Brain microvascular endothelial cell (primary cell): ENCODE results near the gene PCED1B.
"Not testable (repeated sequence)": the region's sequence is repeated elsewhere in the genome, so short reads cannot be mapped to it uniquely, and the experiment has no call there.

Source experiments
- DNase-seq: peaks from one replicate; pipeline ENCODE4 v3.0.0-alpha.2; 2020
- H3K27ac ChIP-seq: fragments of 250-450 bp; sonication (Bioruptor Pico); 2 replicates; pipeline ENCODE4 v1.5.1; 2020; ENCODE audit warnings: mild to moderate bottlenecking, moderate library complexity
- H3K27me3 ChIP-seq: fragments of 250-450 bp; sonication (Bioruptor Pico); replicated peaks from 2 replicates; pipeline ENCODE4 v1.5.1; 2020; ENCODE audit warnings: mild to moderate bottlenecking
- H3K36me3 ChIP-seq: fragments of 250-450 bp; sonication (Bioruptor Pico); replicated peaks from 2 replicates; pipeline ENCODE4 v1.5.1; 2020; ENCODE audit warnings: mild to moderate bottlenecking
- H3K4me3 ChIP-seq: 2 replicates; pipeline ENCODE4 v1.5.1; 2011; ENCODE audit warnings: low read depth, mild to moderate bottlenecking, control low read depth, low read length, moderate library complexity
- CTCF ChIP-seq: IDR thresholded peaks from 2 replicates; pipeline ENCODE4 v1.5.1; 2011; ENCODE audit warnings: low read depth, mild to moderate bottlenecking, moderate library complexity, low read length, control low read depth, inconsistent platforms; ENCODE audit errors: missing control alignments
- in situ Hi-C: cut with HindIII; loops from 2 replicates; pipeline ENCODE4 v1.10.0; 2017; ENCODE audit warnings: low sequenced_read_pairs, low pct_ligation_motif_present

The PCED1B gene

GRCh38 chr12:47193066-47193465 is 113.6 kb downstream of the PCED1B start:
- Histone ChIP-seq H3K36me3 (no peaks in the 10 kb centered on the region), H3K4me3 (no peak overlapping the region), H3K27ac (no peak overlapping the region), H3K27me3 (no peaks in the 10 kb centered on the region)
- in situ Hi-C loops, result no loop called here
- TF ChIP-seq CTCF, result no peak
- no peak for DNase-seq

GRCh38 chr12:47194501-47194900 is 115.1 kb downstream of the PCED1B start:
- no peak for TF ChIP-seq CTCF
- H3K27me3 ChIP-seq, result no peaks in the 10 kb centered on the region
- no peak overlapping the region for H3K27ac ChIP-seq
- in situ Hi-C loops, result no loop called here
- H3K36me3 ChIP-seq, result no peaks in the 10 kb centered on the region
- no peak for DNase-seq
- no peak overlapping the region for H3K4me3 ChIP-seq

GRCh38 chr12:47200446-47200845 is 121.0 kb downstream of the PCED1B start:
- in situ Hi-C loops, result no loop called here
- DNase-seq, result no peak
- Histone ChIP-seq H3K4me3 (no peak overlapping the region), H3K36me3 (no peaks in the 10 kb centered on the region), H3K27me3 (no peaks in the 10 kb centered on the region), H3K27ac (no peak overlapping the region)
- TF ChIP-seq CTCF, result no peak

- in situ Hi-C loops, H3K36me3 ChIP-seq, H3K4me3 ChIP-seq, H3K27me3 ChIP-seq, H3K27ac ChIP-seq, DNase-seq: not testable (repeated sequence)
These were observed 121.8 kb downstream of the PCED1B start for GRCh38 chr12:47201190-47201589.

- in situ Hi-C loops, result no loop called here
These were observed 122.8 kb downstream of the PCED1B start for GRCh38 chr12:47202176-47202575.

More at GRCh38 chr12:47202176-47202575, 122.8 kb downstream of the PCED1B start:
- H3K27me3 ChIP-seq, result no peaks in the 10 kb centered on the region
- TF ChIP-seq CTCF, result no peak
- H3K36me3 ChIP-seq, result no peaks in the 10 kb centered on the region
- H3K27ac ChIP-seq, result no peak overlapping the region
- no peak for DNase-seq
- no peak overlapping the region for H3K4me3 ChIP-seq
